GM23338 (cell line): Measurements from ENCODE around the gene C1QTNF8.

Experiments used
- EZH2phosphoT487 ChIP-seq: fragments of 200-600 bp; sonication (generic); IDR thresholded peaks from one replicate; pipeline ENCODE4 v1.8.1; 2018; ENCODE audit warnings: antibody characterized with exemption; ENCODE audit not compliant: unreplicated experiment
- NANOG ChIP-seq: IDR thresholded peaks from 2 replicates; pipeline ENCODE4 v1.6.1; 2016; ENCODE audit warnings: antibody characterized with exemption, borderline replicate concordance
- POLR2AphosphoS5 ChIP-seq: IDR thresholded peaks from 2 replicates; pipeline ENCODE4 v1.6.1; 2016; ENCODE audit warnings: antibody characterized with exemption, low read depth
- REST ChIP-seq: IDR thresholded peaks from one replicate; pipeline ENCODE4 v1.6.1; 2018; ENCODE audit warnings: antibody characterized with exemption; ENCODE audit not compliant: unreplicated experiment
- ZNF331 ChIP-seq: fragments of 250-450 bp; sonication (Bioruptor Pico); IDR thresholded peaks from 2 replicates; pipeline ENCODE4 v1.5.0; 2020; ENCODE audit warnings: low read depth, mild to moderate bottlenecking, moderate library complexity
- TF ChIP-seq, protein P1 (sequence below), 2 experiments: fragments of 200-600 bp in 1 of 2; sonication (generic) in 1 of 2; conservative IDR thresholded peaks; 2 replicates each; pipeline versions ENCODE4 v1.5.1 to v1.6.1; 2016 to 2017; ENCODE audit warnings: antibody characterized with exemption in 2 of 2, low read depth in 2 of 2, mild to moderate bottlenecking in 2 of 2, moderate library complexity in 1 of 2

- TF ChIP-seq REST (no peak), ZNF331 (CRISPR knock-in tag) (no peak), NANOG (no peak), POLR2AphosphoS5 (no peak), EZH2phosphoT487 (no peak)
- TF ChIP-seq, protein P1, sequence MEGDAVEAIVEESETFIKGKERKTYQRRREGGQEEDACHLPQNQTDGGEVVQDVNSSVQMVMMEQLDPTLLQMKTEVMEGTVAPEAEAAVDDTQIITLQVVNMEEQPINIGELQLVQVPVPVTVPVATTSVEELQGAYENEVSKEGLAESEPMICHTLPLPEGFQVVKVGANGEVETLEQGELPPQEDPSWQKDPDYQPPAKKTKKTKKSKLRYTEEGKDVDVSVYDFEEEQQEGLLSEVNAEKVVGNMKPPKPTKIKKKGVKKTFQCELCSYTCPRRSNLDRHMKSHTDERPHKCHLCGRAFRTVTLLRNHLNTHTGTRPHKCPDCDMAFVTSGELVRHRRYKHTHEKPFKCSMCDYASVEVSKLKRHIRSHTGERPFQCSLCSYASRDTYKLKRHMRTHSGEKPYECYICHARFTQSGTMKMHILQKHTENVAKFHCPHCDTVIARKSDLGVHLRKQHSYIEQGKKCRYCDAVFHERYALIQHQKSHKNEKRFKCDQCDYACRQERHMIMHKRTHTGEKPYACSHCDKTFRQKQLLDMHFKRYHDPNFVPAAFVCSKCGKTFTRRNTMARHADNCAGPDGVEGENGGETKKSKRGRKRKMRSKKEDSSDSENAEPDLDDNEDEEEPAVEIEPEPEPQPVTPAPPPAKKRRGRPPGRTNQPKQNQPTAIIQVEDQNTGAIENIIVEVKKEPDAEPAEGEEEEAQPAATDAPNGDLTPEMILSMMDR (conservative IDR thresholded peaks at IDR 0.05; ENCODE audit: low read depth in 2 of 2), result no peak
These were observed 34.1 kb downstream of the C1QTNF8 start for GRCh38 chr16:1061769-1062505.
